Breast epithelium (tissue), 3 donors: ENCODE measurements around the gene DLG4.

Experiments used
- POLR2A ChIP-seq: fragments of 450-650 bp; IDR thresholded peaks from one replicate; pipeline ENCODE4 v1.6.1; 2016; ENCODE audit warnings: antibody characterized with exemption, mild to moderate bottlenecking, moderate library complexity
- POLR2AphosphoS5 ChIP-seq, 3 donors: sonication (generic); formaldehyde crosslinking; IDR thresholded peaks; one replicate each; pipeline ENCODE4 v1.6.1; 2017; ENCODE audit warnings: antibody characterized with exemption in 3 of 3

GRCh38 chr17:7138800-7139381 is 80.7 kb downstream of the DLG4 start:
- no peak for TF ChIP-seq POLR2AphosphoS5 (IDR thresholded peaks at IDR 0.05)
- no peak for TF ChIP-seq POLR2A
